ENCODE results near the gene TMEM61.

DNA sequence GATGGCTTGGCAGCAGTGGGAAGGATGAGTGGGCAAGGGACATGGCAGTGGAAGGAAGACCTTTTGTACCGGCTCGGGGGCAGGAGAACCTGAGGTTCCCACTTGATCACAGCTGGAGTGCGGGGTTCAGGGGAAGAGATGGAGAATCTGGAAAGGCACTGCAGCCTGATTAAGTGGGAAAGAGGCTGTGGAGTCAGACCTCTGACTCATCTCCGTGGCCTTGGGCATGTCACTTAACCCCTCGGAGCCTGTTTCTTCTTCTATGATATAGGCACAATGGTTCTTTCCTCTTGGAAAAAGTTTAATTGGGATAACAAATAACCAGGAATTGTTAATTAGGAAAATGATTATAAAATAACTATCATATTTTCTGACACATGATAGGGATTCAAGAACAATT is 13.1 kb upstream of the TMEM61 start:
- no peak for TF ChIP-seq POLR2A (IDR thresholded peaks at IDR 0.05)
- TF ChIP-seq, protein P1, sequence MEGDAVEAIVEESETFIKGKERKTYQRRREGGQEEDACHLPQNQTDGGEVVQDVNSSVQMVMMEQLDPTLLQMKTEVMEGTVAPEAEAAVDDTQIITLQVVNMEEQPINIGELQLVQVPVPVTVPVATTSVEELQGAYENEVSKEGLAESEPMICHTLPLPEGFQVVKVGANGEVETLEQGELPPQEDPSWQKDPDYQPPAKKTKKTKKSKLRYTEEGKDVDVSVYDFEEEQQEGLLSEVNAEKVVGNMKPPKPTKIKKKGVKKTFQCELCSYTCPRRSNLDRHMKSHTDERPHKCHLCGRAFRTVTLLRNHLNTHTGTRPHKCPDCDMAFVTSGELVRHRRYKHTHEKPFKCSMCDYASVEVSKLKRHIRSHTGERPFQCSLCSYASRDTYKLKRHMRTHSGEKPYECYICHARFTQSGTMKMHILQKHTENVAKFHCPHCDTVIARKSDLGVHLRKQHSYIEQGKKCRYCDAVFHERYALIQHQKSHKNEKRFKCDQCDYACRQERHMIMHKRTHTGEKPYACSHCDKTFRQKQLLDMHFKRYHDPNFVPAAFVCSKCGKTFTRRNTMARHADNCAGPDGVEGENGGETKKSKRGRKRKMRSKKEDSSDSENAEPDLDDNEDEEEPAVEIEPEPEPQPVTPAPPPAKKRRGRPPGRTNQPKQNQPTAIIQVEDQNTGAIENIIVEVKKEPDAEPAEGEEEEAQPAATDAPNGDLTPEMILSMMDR (IDR thresholded peaks at IDR 0.05): no peak
